B cell (primary cell): ENCODE measurements around the gene ATP1B3. TPM values are rescaled to one million over a fixed set of nuclear protein-coding genes. Genes with fewer than 3 reads are reported as not detected.

Experiments
- ATAC-seq: fragments of 200-7000 bp; cut with Tn5 transposase; one replicate; pipeline ENCODE4 v1.10.0; 2021; ENCODE audit warnings: low read depth, mild to moderate bottlenecking, moderate number of reproducible peaks, moderate library complexity
- CTCF ChIA-PET: fragments of 350-600 bp; sonication (Branson Sonifier 250); formaldehyde crosslinking; loops from one replicate; lab custom pipeline; 2021; ENCODE audit warnings: antibody characterized with exemption, inconsistent platforms; lab: Charles Lee
- POLR2A ChIA-PET: fragments of 350-600 bp; sonication (Branson Sonifier 250); formaldehyde crosslinking; loops from one replicate; lab custom pipeline; 2021; ENCODE audit warnings: antibody characterized with exemption; lab: Charles Lee
- DNase-seq: peaks from one replicate; pipeline ENCODE4 v3.0.0; 2013
- H2AFZ ChIP-seq: 2 replicates; pipeline ENCODE4 v1.6.1; 2012; ENCODE audit warnings: mild to moderate bottlenecking, low read depth, low read length; ENCODE audit not compliant: insufficient read depth, poor library complexity, severe bottlenecking
- H3K27ac ChIP-seq, 2 donors: 1 replicate in 1 of 2; 2 replicates in 1 of 2; pipeline ENCODE4 v1.5.1; 2012 to 2013; ENCODE audit warnings: low read length in 2 of 2, mild to moderate bottlenecking in 2 of 2, moderate library complexity in 1 of 2
- H3K27me3 ChIP-seq, 4 experiments: fragments of 200-600 bp in 1 of 4; sonication (generic) in 1 of 4; replicated peaks in 1 of 4; 1 replicate in 2 of 4; 2 replicates in 2 of 4; pipeline versions ENCODE4 v1.6.1 to v1.7.0; 2013 to 2016; ENCODE audit warnings: low read length in 3 of 4, mild to moderate bottlenecking in 2 of 4, mixed read lengths in 1 of 4, moderate library complexity in 1 of 4; ENCODE audit not compliant: insufficient read depth in 4 of 4, control insufficient read depth in 3 of 4; ENCODE audit errors: control extremely low read depth in 1 of 4
- H3K36me3 ChIP-seq, 2 experiments: replicated peaks in 1 of 2; 1 replicate in 1 of 2; 2 replicates in 1 of 2; pipeline versions ENCODE4 v1.6.1 to v1.7.1; 2013; ENCODE audit warnings: low read length in 1 of 2; ENCODE audit not compliant: insufficient read depth in 2 of 2, control insufficient read depth in 1 of 2; ENCODE audit errors: control extremely low read depth in 1 of 2, extremely low read depth in 1 of 2
- H3K4me1 ChIP-seq, 2 donors: fragments of 200-600 bp in 1 of 2; sonication (generic) in 1 of 2; 1 replicate in 1 of 2; 2 replicates in 1 of 2; pipeline versions ENCODE4 v1.5.1 to v1.6.1; 2013 to 2017; ENCODE audit warnings: low read length in 2 of 2; ENCODE audit not compliant: control insufficient read depth in 2 of 2, insufficient read depth in 2 of 2
- H3K4me2 ChIP-seq: replicated peaks from 2 replicates; pipeline ENCODE3; 2012; ENCODE audit warnings: mild to moderate bottlenecking, low read depth, low read length; ENCODE audit not compliant: poor library complexity, severe bottlenecking
- H3K4me3 ChIP-seq, 5 experiments: fragments of 200-600 bp in 1 of 5; sonication (generic) in 1 of 5; 1 replicate in 3 of 5; 2 replicates in 2 of 5; pipeline versions ENCODE4 v1.5.1 to v1.7.0; 2011 to 2016; ENCODE audit warnings: low read length in 4 of 5, mild to moderate bottlenecking in 4 of 5, low read depth in 2 of 5, control low read depth in 1 of 5, moderate library complexity in 1 of 5; ENCODE audit not compliant: insufficient read depth in 1 of 5; ENCODE audit errors: control extremely low read depth in 1 of 5, extremely low read depth in 1 of 5
- H3K79me2 ChIP-seq: fragments of 200-600 bp; sonication (generic); one replicate; pipeline ENCODE4 v1.6.0; 2016; ENCODE audit warnings: low read length; ENCODE audit not compliant: control insufficient read depth, insufficient read depth
- H3K9ac ChIP-seq: fragments of 200-600 bp; sonication (generic); 2 replicates; pipeline ENCODE4 v1.6.1; 2017; ENCODE audit warnings: mild to moderate bottlenecking, low read length, moderate library complexity
- H3K9me3 ChIP-seq, 3 donors: one replicate each; pipeline versions ENCODE4 v1.6.1 to v1.7.1; 2013; ENCODE audit warnings: low read length in 2 of 3; ENCODE audit not compliant: control insufficient read depth in 2 of 3, insufficient read depth in 1 of 3; ENCODE audit errors: control extremely low read depth in 1 of 3
- H4K20me1 ChIP-seq: 2 replicates; pipeline ENCODE4 v1.6.0; 2012; ENCODE audit warnings: mild to moderate bottlenecking, low read length; ENCODE audit not compliant: insufficient read depth, control insufficient read depth, poor library complexity, severe bottlenecking
- H3K27ac Mint-ChIP-seq: one replicate; pipeline ENCODE4 v1.8.0; 2021; ENCODE audit warnings: mixed read lengths
- H3K27me3 Mint-ChIP-seq: one replicate; pipeline ENCODE4 v1.8.0; 2021; ENCODE audit warnings: mixed read lengths
- H3K4me1 Mint-ChIP-seq: one replicate; pipeline ENCODE4 v1.8.0; 2021; ENCODE audit warnings: mixed read lengths
- H3K4me3 Mint-ChIP-seq: one replicate; pipeline ENCODE4 v1.8.0; 2021; ENCODE audit warnings: mixed read lengths
- H3K9me3 Mint-ChIP-seq: one replicate; pipeline ENCODE4 v1.8.0; 2022; ENCODE audit warnings: mixed read lengths; ENCODE audit not compliant: insufficient read depth
- CTCF ChIP-seq: fragments of 200-600 bp; IDR thresholded peaks from one replicate; pipeline ENCODE4 v1.8.0; 2022; ENCODE audit warnings: antibody characterized with exemption, mild to moderate bottlenecking
- EZH2 ChIP-seq: IDR thresholded peaks from 2 replicates; pipeline ENCODE4 v1.6.1; 2012; ENCODE audit warnings: borderline replicate concordance, low read depth, mild to moderate bottlenecking, moderate library complexity, low read length; ENCODE audit not compliant: insufficient read depth, poor library complexity, severe bottlenecking
- WGBS: methylation state at CpG from one replicate; pipeline ENCODE4 v1.1.5; 2013; ENCODE audit warnings: missing lambda C conversion rate; ENCODE audit not compliant: insufficient coverage; 5-methylcytosine and 5-hydroxymethylcytosine counted together
- intact Hi-C: fragments of 100-400 bp; cut with micrococcal nuclease; formaldehyde crosslinking; loops from one replicate; pipeline ENCODE4 v1.10.0; 2022
- polyA plus RNA-seq: library from polyadenylated mRNA; depleted of rRNA; stranded (reverse); fragments of >200 nt; gene quantifications from 2 replicates; pipeline ENCODE4 v1.2.3, GENCODE V29; 2012
- total RNA-seq, 2 donors: library from RNA; stranded (reverse); fragments of 120-200 nt in 1 of 2; gene quantifications; 1 replicate in 1 of 2; 2 replicates in 1 of 2; pipeline versions ENCODE4 v1.2.3 to v1.2.4, GENCODE V29; 2013 to 2022

The ATP1B3 gene
- total and polyA plus RNA-seq, 2 donors (not counting 1 experiment from before 2014, with no cell fraction given), result 20.7 to 28.8 TPM

- no peaks in the 10 kb centered on the region for H4K20me1 ChIP-seq
- H3K36me3 ChIP-seq, result peaks cover 3% of the 10 kb centered on the region in 2 experiments
- H3K4me3 Mint-ChIP-seq, result no peak overlapping the region
- no peak overlapping the region for H3K9ac ChIP-seq
- H3K9me3 Mint-ChIP-seq, result no peaks in the 10 kb centered on the region
- WGBS, result 100% methylated on average over 1 of the region's 5 CpGs
- intact Hi-C loops, result no loop called here
- H3K4me2 ChIP-seq, result no peak overlapping the region
- no peak overlapping the region for H2AFZ ChIP-seq
- no peaks in the 10 kb centered on the region for H3K4me1 Mint-ChIP-seq
- POLR2A ChIA-PET, result no interaction called here
- H3K79me2 ChIP-seq, result no peaks in the 10 kb centered on the region
- no peak overlapping the region for H3K27ac ChIP-seq
- H3K4me1 ChIP-seq, result no peaks in the 10 kb centered on the region
- no peak for TF ChIP-seq EZH2
- TF ChIP-seq CTCF, result no peak
- H3K27ac Mint-ChIP-seq, result no peak overlapping the region
- ATAC-seq (no peak), DNase-seq (no peak)
- no peaks in the 10 kb centered on the region for H3K9me3 ChIP-seq
- H3K27me3 Mint-ChIP-seq, result no peaks in the 10 kb centered on the region
- no peaks in the 10 kb centered on the region for H3K27me3 ChIP-seq
- no peak overlapping the region for H3K4me3 ChIP-seq
- CTCF ChIA-PET, result interaction anchor here (1.0 to 3.9 kb wide), 7 partner anchors 15 to 454 kb away, joined by 3 to 25 read pairs (median 4); partner anchors contain the start of gene RNF7
Observed at GRCh38 chr3:141915016-141915415, 38.6 kb downstream of the ATP1B3 start.

GRCh38 chr3:141915766-141916165 lies 39.3 kb downstream of the ATP1B3 start:
- Histone ChIP-seq H4K20me1 (no peaks in the 10 kb centered on the region), H3K79me2 (no peaks in the 10 kb centered on the region), H3K27ac (no peak overlapping the region), H3K9ac (no peak overlapping the region), H3K4me1 (no peaks in the 10 kb centered on the region), H3K27me3 (no peaks in the 10 kb centered on the region), H3K4me2 (no peak overlapping the region), H3K4me3 (no peak overlapping the region), H2AFZ (no peak overlapping the region), H3K36me3 (peaks cover 3% of the 10 kb centered on the region in 2 experiments), H3K9me3 (no peaks in the 10 kb centered on the region)
- Mint-ChIP-seq H3K9me3 (no peaks in the 10 kb centered on the region), H3K27ac (no peak overlapping the region), H3K4me3 (no peak overlapping the region), H3K4me1 (no peaks in the 10 kb centered on the region), H3K27me3 (no peaks in the 10 kb centered on the region)
- no peak for DNase-seq
- ChIA-PET CTCF (no interaction called here), POLR2A (no interaction called here)
- no peak for ATAC-seq
- intact Hi-C loops, result no loop called here
- WGBS, result no CpG with 5 or more reads among the region's 2 CpGs
- TF ChIP-seq CTCF (no peak), EZH2 (no peak)
